GM19452 (cell line): Measurements from ENCODE around the gene CENPC.

Source experiments
- ATAC-seq: cut with Tn5 transposase; IDR thresholded peaks from one replicate; pipeline ENCODE4 v1.9.1; 2021; ENCODE audit not compliant: unreplicated experiment

Gene CENPC

DNA sequence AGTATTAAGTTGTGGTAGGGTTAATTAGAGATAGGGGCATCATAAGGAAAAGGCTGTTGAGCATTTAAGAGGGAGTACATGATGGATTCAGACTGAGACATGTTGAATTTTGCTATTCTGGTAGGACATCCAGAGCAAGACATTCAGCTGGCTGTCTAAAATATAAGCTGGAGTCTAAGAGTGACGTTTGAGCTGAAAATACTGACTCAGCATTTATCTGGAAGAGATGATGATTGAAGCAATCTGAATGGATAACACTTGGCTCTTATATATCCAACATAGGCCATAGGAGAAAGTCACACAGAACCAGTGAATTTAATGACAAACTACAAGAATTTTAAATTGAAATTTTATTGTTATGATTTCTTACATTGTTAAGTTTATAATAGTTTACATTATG is 114.3 kb downstream of the CENPC start:
- ATAC-seq: no peak

DNA sequence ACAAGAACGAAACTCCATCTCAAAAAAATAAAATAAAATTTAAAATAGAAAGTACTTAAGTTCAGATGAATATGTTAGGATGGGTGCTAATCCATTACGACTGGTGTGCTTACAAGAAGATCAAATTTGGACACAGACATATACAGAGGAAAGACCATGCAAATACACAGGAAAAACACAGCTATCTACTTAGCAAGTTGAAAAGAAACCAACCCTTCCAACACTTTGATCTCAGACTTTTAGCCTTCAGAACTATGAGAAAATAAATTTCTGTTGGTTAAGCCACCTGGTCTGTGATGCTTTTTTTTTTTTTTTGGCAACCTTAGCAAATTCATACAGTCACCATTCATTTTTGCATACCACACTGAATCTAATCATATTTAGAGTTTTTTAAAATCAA is 116.5 kb downstream of the CENPC start:
- ATAC-seq: no peak
